Adrenal gland (tissue), 12 donors: ENCODE results near the gene RBMS2. TPM values are rescaled to one million over a fixed set of nuclear protein-coding genes. Genes with fewer than 3 reads are reported as not detected.

Experiments
- DNase-seq, 7 donors: peaks; one replicate each; pipeline ENCODE4 v3.0.0-alpha.2; 2019 to 2020
- H3K27ac ChIP-seq, 5 donors: fragments of 200-600 bp; sonication (generic) in 4 of 5; 1 replicate in 3 of 5; 2 replicates in 2 of 5; pipeline versions ENCODE4 v1.5.1 to v1.8.0; 2016 to 2020; ENCODE audit warnings: mild to moderate bottlenecking in 1 of 5
- H3K27me3 ChIP-seq: fragments of 200-600 bp; 2 replicates; pipeline ENCODE4 v1.8.0; 2021
- H3K36me3 ChIP-seq, 2 donors: fragments of 200-600 bp; replicated peaks in 1 of 2; 1 replicate in 1 of 2; 2 replicates in 1 of 2; pipeline versions ENCODE4 v1.5.1 to v1.8.0; 2018 to 2022
- H3K4me1 ChIP-seq, 2 donors: fragments of 200-600 bp; replicated peaks in 1 of 2; 1 replicate in 1 of 2; 2 replicates in 1 of 2; pipeline versions ENCODE4 v1.5.1 to v1.8.0; 2018 to 2021
- H3K4me3 ChIP-seq, 4 donors: fragments of 200-600 bp; sonication (generic) in 3 of 4; one replicate each; pipeline ENCODE4 v1.5.1; 2016 to 2018
- H3K9me3 ChIP-seq, 3 donors: fragments of 200-600 bp; sonication (generic) in 1 of 3; replicated peaks in 1 of 3; 1 replicate in 2 of 3; 2 replicates in 1 of 3; pipeline versions ENCODE4 v1.5.1 to v1.8.0; 2016 to 2021
- POLR2A ChIP-seq, 2 donors: fragments of 450-650 bp; IDR thresholded peaks; one replicate each; pipeline ENCODE4 v1.6.1; 2017; ENCODE audit warnings: antibody characterized with exemption in 2 of 2, mild to moderate bottlenecking in 2 of 2, moderate library complexity in 1 of 2
- WGBS, 4 donors: extraction: QIAGEN DNeasy Blood & Tissue Kit in 2 of 4; methylation state at CpG; one replicate each; pipeline versions ENCODE4 v1.1.5 to v1.1.7; 2013 to 2017; 5-methylcytosine and 5-hydroxymethylcytosine counted together
- intact Hi-C, 2 donors: fragments of 100-400 bp; cut with DNase I; formaldehyde crosslinking; loops; one replicate each; pipeline versions ENCODE4 v1.14.1 to v1.15.0; 2022 to 2023
- polyA plus RNA-seq, 3 donors: library from polyadenylated mRNA; stranded (reverse); fragments of 200-250 nt in 2 of 3; fragments of 350-450 nt in 1 of 3; fragmentation: Illumina TruSeq in 1 of 3; extraction: RNeasy Lipid Tissue Mini Kit (QIAGEN cat#74804) in 1 of 3; gene quantifications; one replicate each; pipeline ENCODE4 v1.2.3, GENCODE V29; 2013 to 2014
- total RNA-seq, 9 donors: library from RNA; depleted of rRNA in 4 of 9; stranded (reverse); fragments of >200 nt in 4 of 9; fragments of 120-200 nt in 1 of 9; fragmentation: NEBNext Ultra II Directional in 1 of 9; extraction: Animal tissue kit (Norgen Biotek cat#: 25700) in 1 of 9; gene quantifications; one replicate each; pipeline versions ENCODE4 v1.1.0 to v1.2.4, GENCODE V29; 2013 to 2023
- TF ChIP-seq, protein P1 (sequence below), 6 experiments: fragments of 450-650 bp in 4 of 6; fragments of 200-600 bp in 2 of 6; sonication (generic) in 1 of 6; IDR thresholded peaks; 1 replicate in 5 of 6; 2 replicates in 1 of 6; pipeline versions ENCODE4 v1.5.1 to v1.8.0; 2016 to 2021; ENCODE audit warnings: antibody characterized with exemption in 6 of 6, mild to moderate bottlenecking in 2 of 6, moderate library complexity in 1 of 6
- donor health status: healthy with polysubstance abuse.
- donor health status: Bipolar disorder and iron deficiency.
- donor health status: DM: yes; HTN: yes; CAD: no.
- donor health status: DM: no; HTN: no; CAD: no.
- donor health status: DM: no; HTN: no; CAD: no.
- donor health status: DM: yes; HTN: yes; CAD: no.

The RBMS2 gene
- total and polyA plus RNA-seq, 12 donors: 7.6 to 41.5 (median 19.9) TPM

- no peak for DNase-seq
- no peaks in the 10 kb centered on the region for H3K9me3 ChIP-seq
- no peaks in the 10 kb centered on the region for H3K36me3 ChIP-seq
- intact Hi-C loops: no loop called here
- no peak overlapping the region for H3K4me3 ChIP-seq
- WGBS, 4 donors: 79 to 84% (median 82%) methylated on average over 7 of the region's 7 CpGs
- no peaks in the 10 kb centered on the region for H3K27me3 ChIP-seq
- H3K4me1 ChIP-seq: peaks cover 0 to 5% of the 10 kb centered on the region in 2 donors
- TF ChIP-seq, protein P1, sequence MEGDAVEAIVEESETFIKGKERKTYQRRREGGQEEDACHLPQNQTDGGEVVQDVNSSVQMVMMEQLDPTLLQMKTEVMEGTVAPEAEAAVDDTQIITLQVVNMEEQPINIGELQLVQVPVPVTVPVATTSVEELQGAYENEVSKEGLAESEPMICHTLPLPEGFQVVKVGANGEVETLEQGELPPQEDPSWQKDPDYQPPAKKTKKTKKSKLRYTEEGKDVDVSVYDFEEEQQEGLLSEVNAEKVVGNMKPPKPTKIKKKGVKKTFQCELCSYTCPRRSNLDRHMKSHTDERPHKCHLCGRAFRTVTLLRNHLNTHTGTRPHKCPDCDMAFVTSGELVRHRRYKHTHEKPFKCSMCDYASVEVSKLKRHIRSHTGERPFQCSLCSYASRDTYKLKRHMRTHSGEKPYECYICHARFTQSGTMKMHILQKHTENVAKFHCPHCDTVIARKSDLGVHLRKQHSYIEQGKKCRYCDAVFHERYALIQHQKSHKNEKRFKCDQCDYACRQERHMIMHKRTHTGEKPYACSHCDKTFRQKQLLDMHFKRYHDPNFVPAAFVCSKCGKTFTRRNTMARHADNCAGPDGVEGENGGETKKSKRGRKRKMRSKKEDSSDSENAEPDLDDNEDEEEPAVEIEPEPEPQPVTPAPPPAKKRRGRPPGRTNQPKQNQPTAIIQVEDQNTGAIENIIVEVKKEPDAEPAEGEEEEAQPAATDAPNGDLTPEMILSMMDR (IDR thresholded peaks at IDR 0.05): no peak
- TF ChIP-seq POLR2A (IDR thresholded peaks at IDR 0.05): no peak
- no peak overlapping the region for H3K27ac ChIP-seq
Measured at GRCh38 chr12:56530390-56531055, 8.9 kb downstream of the RBMS2 start.

GRCh38 chr12:56537546-56537945 lies 15.9 kb downstream of the RBMS2 start:
- H3K4me1 ChIP-seq: peaks cover 0 to 10% of the 10 kb centered on the region in 2 donors
- no peak overlapping the region for H3K27ac ChIP-seq
- intact Hi-C loops: no loop called here
- H3K9me3 ChIP-seq: no peaks in the 10 kb centered on the region
- TF ChIP-seq, protein P1 (IDR thresholded peaks at IDR 0.05): no peak
- TF ChIP-seq POLR2A (IDR thresholded peaks at IDR 0.05): no peak
- no peaks in the 10 kb centered on the region for H3K36me3 ChIP-seq
- H3K27me3 ChIP-seq: no peaks in the 10 kb centered on the region
- DNase-seq: no peak
- H3K4me3 ChIP-seq: no peak overlapping the region

GRCh38 chr12:56541631-56542030 lies 20.0 kb downstream of the RBMS2 start:
- 47 to 68% (median 53%) methylated on average over 2 of the region's 2 CpGs for WGBS, 4 donors
- H3K4me3 ChIP-seq: no peak overlapping the region
- DNase-seq: no peak
- no peaks in the 10 kb centered on the region for H3K9me3 ChIP-seq
- no peaks in the 10 kb centered on the region for H3K36me3 ChIP-seq
- TF ChIP-seq POLR2A (IDR thresholded peaks at IDR 0.05): no peak
- TF ChIP-seq, protein P1 (IDR thresholded peaks at IDR 0.05): no peak
- no peak overlapping the region for H3K27ac ChIP-seq
- H3K27me3 ChIP-seq: no peaks in the 10 kb centered on the region
- H3K4me1 ChIP-seq: peaks cover 0 to 10% of the 10 kb centered on the region in 2 donors
- intact Hi-C loops: no loop called here

DNA sequence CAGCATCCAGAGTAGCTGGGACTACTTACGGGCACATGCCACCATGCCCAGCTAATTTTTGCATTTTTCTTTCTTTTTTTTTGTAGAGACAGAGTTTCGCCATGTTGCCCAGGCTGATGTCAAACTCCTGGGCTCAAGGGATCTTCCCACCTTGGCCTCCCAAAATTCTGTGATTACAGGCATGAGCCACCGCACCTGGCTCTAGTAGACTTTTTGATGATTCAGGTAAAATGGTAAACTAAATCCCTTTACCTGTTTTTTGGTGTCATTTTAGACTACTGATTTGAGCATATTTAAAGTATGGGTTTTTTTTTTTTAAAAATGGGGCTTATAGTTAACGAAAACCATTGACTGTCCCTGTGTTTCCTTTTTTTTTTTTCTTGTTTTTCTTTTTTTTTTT lies 20.5 kb downstream of the RBMS2 start:
- no peak for DNase-seq
- H3K27ac ChIP-seq: no peak overlapping the region
- H3K27me3 ChIP-seq: no peaks in the 10 kb centered on the region
- peaks cover 0 to 7% of the 10 kb centered on the region in 2 donors for H3K4me1 ChIP-seq
- H3K4me3 ChIP-seq: no peak overlapping the region
- intact Hi-C loops: no loop called here
- no peak for TF ChIP-seq POLR2A (IDR thresholded peaks at IDR 0.05)
- TF ChIP-seq, protein P1 (IDR thresholded peaks at IDR 0.05): no peak
- H3K36me3 ChIP-seq: no peaks in the 10 kb centered on the region
- WGBS, 4 donors: 91 to 96% (median 94%) methylated on average over 4 of the region's 4 CpGs
- H3K9me3 ChIP-seq: no peaks in the 10 kb centered on the region
